HepG2 (cell line): ENCODE measurements around the gene KCNMA1. TPM values are rescaled to one million over a fixed set of nuclear protein-coding genes. Genes with fewer than 3 reads are reported as not detected.

Experiments used
- ATAC-seq: fragments of 200-7000 bp; cut with Tn5 transposase; 3 replicates; pipeline ENCODE4 v1.9.1; 2020; ENCODE audit warnings: mild to moderate bottlenecking, moderate library complexity
- BruUV-seq: library from RNA; stranded (reverse); fragments of 400-500 nt; replicated peaks from 2 replicates; lab custom pipeline; 2021; lab: Mats Ljungman, UMichigan
- CTCF ChIA-PET: fragments of 300-600 bp; formaldehyde crosslinking; extraction: SDS; loops from one replicate; lab custom pipeline; 2021; ENCODE audit warnings: low total read pairs, inconsistent platforms, low intra/inter-chr PET ratio; lab: Yijun Ruan, JAX
- POLR2A ChIA-PET: fragments of 350-600 bp; sonication (Branson Sonifier 250); formaldehyde crosslinking; loops from one replicate; lab custom pipeline; 2020; ENCODE audit warnings: antibody characterized with exemption, inconsistent platforms; lab: Yijun Ruan, JAX
- DNase-seq: peaks from one replicate; pipeline ENCODE4 v3.0.0-alpha.2; 2015; ENCODE audit warnings: low spot score
- FAIRE-seq: peaks from 3 replicates; lab custom pipeline; 2011; peaks lifted over from hg19 to GRCh38; lab: Jason Lieb, UNC
- H2AFZ ChIP-seq: one replicate; pipeline ENCODE4 v1.6.1; 2011; ENCODE audit warnings: low read length, inconsistent platforms
- H3K27ac ChIP-seq: fragments of 300-600 bp; 3 replicates; pipeline ENCODE4 v1.8.0; 2011; ENCODE audit warnings: mixed run types, mild to moderate bottlenecking, mixed read lengths, low read length, inconsistent platforms; ENCODE audit not compliant: insufficient read depth; ENCODE audit errors: extremely low read length
- H3K27me3 ChIP-seq, 2 experiments: fragments of 200-600 bp in 1 of 2; 2 replicates in 1 of 2; 3 replicates in 1 of 2; pipeline versions ENCODE4 v1.6.0 to v1.8.0; 2011; ENCODE audit warnings: low read length in 2 of 2, mild to moderate bottlenecking in 2 of 2, moderate library complexity in 2 of 2, inconsistent platforms in 1 of 2; ENCODE audit not compliant: insufficient read depth in 2 of 2, control insufficient read depth in 1 of 2
- H3K36me3 ChIP-seq, 2 experiments: fragments of 200-600 bp in 1 of 2; replicated peaks in 1 of 2; 2 replicates in 1 of 2; 3 replicates in 1 of 2; pipeline versions ENCODE4 v1.5.1 to v1.8.0; 2011; ENCODE audit warnings: low read length in 2 of 2, inconsistent platforms in 1 of 2; ENCODE audit not compliant: insufficient read depth in 2 of 2, control insufficient read depth in 1 of 2
- H3K4me1 ChIP-seq: 2 replicates; pipeline ENCODE4 v1.5.1; 2012; ENCODE audit warnings: low read length, inconsistent platforms; ENCODE audit not compliant: insufficient read depth
- H3K4me2 ChIP-seq: 2 replicates; pipeline ENCODE4 v1.6.0; 2011; ENCODE audit warnings: low read depth, low read length, inconsistent platforms
- H3K4me3 ChIP-seq, 3 experiments: fragments of 200-600 bp in 1 of 3; sonication (generic), shearing (Covaris generic) in 1 of 3; replicated peaks in 1 of 3; 2 replicates each; pipeline ENCODE4 v1.5.1; 2011 to 2016; ENCODE audit warnings: low read length in 3 of 3, inconsistent platforms in 2 of 3, low read depth in 2 of 3, mild to moderate bottlenecking in 2 of 3, control low read depth in 1 of 3, mixed read lengths in 1 of 3; ENCODE audit not compliant: insufficient read depth in 1 of 3
- H3K79me2 ChIP-seq: one replicate; pipeline ENCODE4 v1.6.1; 2011; ENCODE audit warnings: low read length, inconsistent platforms; ENCODE audit not compliant: insufficient read depth
- H3K9ac ChIP-seq: 2 replicates; pipeline ENCODE4 v1.6.0; 2011; ENCODE audit warnings: mild to moderate bottlenecking, low read depth, low read length, inconsistent platforms; ENCODE audit not compliant: insufficient read depth
- H3K9me3 ChIP-seq: 2 replicates; pipeline ENCODE4 v1.5.1; 2012; ENCODE audit warnings: mild to moderate bottlenecking, low read length
- H4K20me1 ChIP-seq: 2 replicates; pipeline ENCODE4 v1.6.0; 2011; ENCODE audit warnings: inconsistent platforms, mild to moderate bottlenecking, low read length, moderate library complexity; ENCODE audit not compliant: insufficient read depth
- HCFC1 ChIP-seq: fragments of 150-350 bp; IDR thresholded peaks from 2 replicates; pipeline ENCODE4 v1.6.1; 2014; ENCODE audit warnings: low read depth, low read length
- ISL2 ChIP-seq: sonication (generic); formaldehyde crosslinking; IDR thresholded peaks from 2 replicates; pipeline ENCODE4 v1.5.0; 2020; ENCODE audit warnings: missing genetic modification reagents
- JDP2 ChIP-seq: sonication (generic); formaldehyde crosslinking; IDR thresholded peaks from 2 replicates; pipeline ENCODE4 v1.8.1; 2022; ENCODE audit warnings: missing genetic modification reagents, borderline replicate concordance
- NFRKB ChIP-seq: fragments of 450-650 bp; IDR thresholded peaks from 2 replicates; pipeline ENCODE4 v1.6.1; 2017
- NR3C1 ChIP-seq: sonication (generic); formaldehyde crosslinking; IDR thresholded peaks from 2 replicates; pipeline ENCODE4 v1.4.0; 2020; ENCODE audit warnings: missing genetic modification reagents
- SNAI1 ChIP-seq: sonication (generic); formaldehyde crosslinking; IDR thresholded peaks from 2 replicates; pipeline ENCODE4 v1.5.0; 2020; ENCODE audit warnings: mild to moderate bottlenecking, missing genetic modification reagents, borderline replicate concordance
- ZKSCAN5 ChIP-seq: sonication (generic); formaldehyde crosslinking; IDR thresholded peaks from 2 replicates; pipeline ENCODE4 v1.5.1; 2020; ENCODE audit warnings: mild to moderate bottlenecking, missing genetic modification reagents
- ZNF17 ChIP-seq: sonication (generic); formaldehyde crosslinking; IDR thresholded peaks from 2 replicates; pipeline ENCODE4 v1.5.0; 2020; ENCODE audit warnings: mild to moderate bottlenecking, missing genetic modification reagents
- ZNF207 ChIP-seq: fragments of 450-650 bp; IDR thresholded peaks from 2 replicates; pipeline ENCODE4 v1.6.1; 2016; ENCODE audit warnings: antibody characterized with exemption, borderline replicate concordance
- ZNF260 ChIP-seq: sonication (generic); formaldehyde crosslinking; IDR thresholded peaks from 2 replicates; pipeline ENCODE4 v1.4.0; 2020; ENCODE audit warnings: missing genetic modification reagents, low read depth, mild to moderate bottlenecking, borderline replicate concordance
- ZNF280D ChIP-seq: sonication (generic); formaldehyde crosslinking; IDR thresholded peaks from 2 replicates; pipeline ENCODE4 v1.5.1; 2020; ENCODE audit warnings: mild to moderate bottlenecking, missing genetic modification reagents
- ZNF34 ChIP-seq: sonication (generic); formaldehyde crosslinking; IDR thresholded peaks from 2 replicates; pipeline ENCODE4 v1.4.0; 2020; ENCODE audit warnings: mild to moderate bottlenecking, missing genetic modification reagents, borderline replicate concordance
- WGBS: methylation state at CpG from one replicate; pipeline ENCODE4 v1.1.6; 2017; ENCODE audit warnings: low lambda C conversion rate; 5-methylcytosine and 5-hydroxymethylcytosine counted together
- in situ Hi-C: cut with HindIII; loops from 2 replicates; pipeline ENCODE4 v1.10.0; 2017; ENCODE audit warnings: low pct_unique_long_range_greater_than_20kb; ENCODE audit not compliant: extremely low pct_ligation_motif_present
- intact Hi-C: fragments of 100-400 bp; cut with micrococcal nuclease; formaldehyde crosslinking; loops from one replicate; pipeline ENCODE4 v1.10.0; 2022; ENCODE audit not compliant: unreplicated experiment
- polyA plus RNA-seq, 8 experiments: library from polyadenylated mRNA; depleted of rRNA in 3 of 8; stranded (reverse) in 7 of 8; unstranded in 1 of 8; fragments of >200 nt; fragmentation: Illumina TruSeq in 4 of 8; extraction: Trizol in 4 of 8; gene quantifications; 2 replicates each; pipeline versions ENCODE4 v1.2.1 to v1.2.3, GENCODE V29; 2011 to 2016; ENCODE audit warnings: low read depth in 4 of 8, missing spikeins in 1 of 8, mixed read lengths in 1 of 8; ENCODE audit not compliant: insufficient read depth in 1 of 8
- total RNA-seq, 5 experiments: library from RNA; depleted of rRNA; stranded (reverse); fragments of >200 nt; fragmentation: Illumina TruSeq; extraction: Trizol; gene quantifications; 2 replicates each; pipeline ENCODE4 v1.2.3, GENCODE V29; 2016; ENCODE audit warnings: low read depth in 1 of 5
- TF ChIP-seq, protein P1 (sequence below): sonication (generic); formaldehyde crosslinking; IDR thresholded peaks from 2 replicates; pipeline ENCODE4 v1.8.1; 2023; ENCODE audit warnings: missing genetic modification reagents, inconsistent platforms, borderline replicate concordance
- TF ChIP-seq, protein P2 (sequence below): sonication (generic); formaldehyde crosslinking; IDR thresholded peaks from 2 replicates; pipeline ENCODE4 v1.4.0; 2020; ENCODE audit warnings: missing genetic modification reagents
- TF ChIP-seq, protein P3 (sequence below): sonication (generic); formaldehyde crosslinking; IDR thresholded peaks from 2 replicates; pipeline ENCODE4 v1.5.0; 2020; ENCODE audit warnings: mild to moderate bottlenecking, missing genetic modification reagents, moderate library complexity

The KCNMA1 gene
- total and polyA plus RNA-seq, 2 of the 13 experiments (the other 11 are each of a cell fraction or from before 2014, with no cell fraction given): 0.02 TPM; not detected in 1

DNA sequence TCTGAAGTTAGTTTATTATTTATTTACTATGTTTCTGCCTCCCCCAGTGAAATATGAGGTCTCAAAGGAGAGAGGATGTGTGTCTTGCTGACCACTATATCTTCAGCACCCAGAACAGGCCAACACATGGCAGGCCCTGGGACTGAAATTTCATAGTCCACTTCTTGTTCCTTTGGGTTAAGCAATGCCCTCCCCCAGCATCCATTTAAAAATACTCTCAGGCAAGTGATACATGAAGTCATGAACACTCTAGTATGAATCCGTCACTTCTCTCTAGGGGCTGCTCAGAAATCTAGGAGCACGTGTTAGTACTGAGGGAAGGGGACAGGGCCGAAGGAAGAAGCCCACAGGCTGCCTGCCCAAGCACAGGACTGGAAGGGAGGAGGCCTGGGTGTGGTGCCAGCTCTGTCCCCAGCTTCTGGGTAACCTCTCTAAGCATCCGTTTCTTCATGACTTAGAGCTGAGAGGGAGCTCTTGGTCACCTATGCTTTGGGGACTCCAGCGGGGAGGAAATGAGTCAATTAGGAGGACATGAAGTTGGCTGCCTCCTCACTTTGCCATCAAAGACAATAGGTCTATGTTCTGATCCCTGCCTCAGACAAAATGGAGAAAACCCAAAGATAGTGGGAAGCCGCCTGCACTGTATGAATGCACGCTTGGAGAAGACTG lies 119.2 kb downstream of the KCNMA1 start:
- Histone ChIP-seq H3K36me3 (no peaks in the 10 kb centered on the region), H2AFZ (no peak overlapping the region), H3K4me3 (no peak overlapping the region), H3K79me2 (no peaks in the 10 kb centered on the region), H3K27ac (no peak overlapping the region), H3K9ac (no peak overlapping the region), H3K4me2 (no peak overlapping the region), H3K27me3 (peaks cover 0 to 10% of the 10 kb centered on the region in 2 experiments; a peak in 3 of 5 replicates), H3K9me3 (no peaks in the 10 kb centered on the region), H4K20me1 (no peaks in the 10 kb centered on the region), H3K4me1 (no peaks in the 10 kb centered on the region)
- POLR2A ChIA-PET: no interaction called here
- 23% methylated on average over 4 of the region's 7 CpGs for WGBS
- ATAC-seq: no peak
- BruUV-seq: no TSS peak
- CTCF ChIA-PET: no interaction called here
- no peak for FAIRE-seq
- in situ Hi-C loops (no loop called here), intact Hi-C loops (no loop called here)
- no peak for DNase-seq
- TF ChIP-seq ZNF17 (CRISPR knock-in tag) (no peak), NFRKB (no peak), JDP2 (no peak), ZKSCAN5 (no peak), ZNF280D (no peak), HCFC1 (no peak), ZNF260 (CRISPR knock-in tag) (no peak), NR3C1 (CRISPR knock-in tag) (no peak), ISL2 (CRISPR knock-in tag) (no peak), ZNF207 (no peak), SNAI1 (CRISPR knock-in tag) (no peak), ZNF34 (CRISPR knock-in tag) (no peak)
- TF ChIP-seq, protein P1, sequence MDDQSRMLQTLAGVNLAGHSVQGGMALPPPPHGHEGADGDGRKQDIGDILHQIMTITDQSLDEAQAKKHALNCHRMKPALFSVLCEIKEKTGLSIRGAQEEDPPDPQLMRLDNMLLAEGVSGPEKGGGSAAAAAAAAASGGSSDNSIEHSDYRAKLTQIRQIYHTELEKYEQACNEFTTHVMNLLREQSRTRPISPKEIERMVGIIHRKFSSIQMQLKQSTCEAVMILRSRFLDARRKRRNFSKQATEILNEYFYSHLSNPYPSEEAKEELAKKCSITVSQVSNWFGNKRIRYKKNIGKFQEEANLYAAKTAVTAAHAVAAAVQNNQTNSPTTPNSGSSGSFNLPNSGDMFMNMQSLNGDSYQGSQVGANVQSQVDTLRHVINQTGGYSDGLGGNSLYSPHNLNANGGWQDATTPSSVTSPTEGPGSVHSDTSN (CRISPR knock-in tag): no peak
- TF ChIP-seq, protein P2, sequence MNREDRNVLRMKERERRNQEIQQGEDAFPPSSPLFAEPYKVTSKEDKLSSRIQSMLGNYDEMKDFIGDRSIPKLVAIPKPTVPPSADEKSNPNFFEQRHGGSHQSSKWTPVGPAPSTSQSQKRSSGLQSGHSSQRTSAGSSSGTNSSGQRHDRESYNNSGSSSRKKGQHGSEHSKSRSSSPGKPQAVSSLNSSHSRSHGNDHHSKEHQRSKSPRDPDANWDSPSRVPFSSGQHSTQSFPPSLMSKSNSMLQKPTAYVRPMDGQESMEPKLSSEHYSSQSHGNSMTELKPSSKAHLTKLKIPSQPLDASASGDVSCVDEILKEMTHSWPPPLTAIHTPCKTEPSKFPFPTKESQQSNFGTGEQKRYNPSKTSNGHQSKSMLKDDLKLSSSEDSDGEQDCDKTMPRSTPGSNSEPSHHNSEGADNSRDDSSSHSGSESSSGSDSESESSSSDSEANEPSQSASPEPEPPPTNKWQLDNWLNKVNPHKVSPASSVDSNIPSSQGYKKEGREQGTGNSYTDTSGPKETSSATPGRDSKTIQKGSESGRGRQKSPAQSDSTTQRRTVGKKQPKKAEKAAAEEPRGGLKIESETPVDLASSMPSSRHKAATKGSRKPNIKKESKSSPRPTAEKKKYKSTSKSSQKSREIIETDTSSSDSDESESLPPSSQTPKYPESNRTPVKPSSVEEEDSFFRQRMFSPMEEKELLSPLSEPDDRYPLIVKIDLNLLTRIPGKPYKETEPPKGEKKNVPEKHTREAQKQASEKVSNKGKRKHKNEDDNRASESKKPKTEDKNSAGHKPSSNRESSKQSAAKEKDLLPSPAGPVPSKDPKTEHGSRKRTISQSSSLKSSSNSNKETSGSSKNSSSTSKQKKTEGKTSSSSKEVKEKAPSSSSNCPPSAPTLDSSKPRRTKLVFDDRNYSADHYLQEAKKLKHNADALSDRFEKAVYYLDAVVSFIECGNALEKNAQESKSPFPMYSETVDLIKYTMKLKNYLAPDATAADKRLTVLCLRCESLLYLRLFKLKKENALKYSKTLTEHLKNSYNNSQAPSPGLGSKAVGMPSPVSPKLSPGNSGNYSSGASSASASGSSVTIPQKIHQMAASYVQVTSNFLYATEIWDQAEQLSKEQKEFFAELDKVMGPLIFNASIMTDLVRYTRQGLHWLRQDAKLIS (CRISPR knock-in tag): no peak
- TF ChIP-seq, protein P3, sequence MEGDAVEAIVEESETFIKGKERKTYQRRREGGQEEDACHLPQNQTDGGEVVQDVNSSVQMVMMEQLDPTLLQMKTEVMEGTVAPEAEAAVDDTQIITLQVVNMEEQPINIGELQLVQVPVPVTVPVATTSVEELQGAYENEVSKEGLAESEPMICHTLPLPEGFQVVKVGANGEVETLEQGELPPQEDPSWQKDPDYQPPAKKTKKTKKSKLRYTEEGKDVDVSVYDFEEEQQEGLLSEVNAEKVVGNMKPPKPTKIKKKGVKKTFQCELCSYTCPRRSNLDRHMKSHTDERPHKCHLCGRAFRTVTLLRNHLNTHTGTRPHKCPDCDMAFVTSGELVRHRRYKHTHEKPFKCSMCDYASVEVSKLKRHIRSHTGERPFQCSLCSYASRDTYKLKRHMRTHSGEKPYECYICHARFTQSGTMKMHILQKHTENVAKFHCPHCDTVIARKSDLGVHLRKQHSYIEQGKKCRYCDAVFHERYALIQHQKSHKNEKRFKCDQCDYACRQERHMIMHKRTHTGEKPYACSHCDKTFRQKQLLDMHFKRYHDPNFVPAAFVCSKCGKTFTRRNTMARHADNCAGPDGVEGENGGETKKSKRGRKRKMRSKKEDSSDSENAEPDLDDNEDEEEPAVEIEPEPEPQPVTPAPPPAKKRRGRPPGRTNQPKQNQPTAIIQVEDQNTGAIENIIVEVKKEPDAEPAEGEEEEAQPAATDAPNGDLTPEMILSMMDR: no peak
